AG20443 (cell line): ENCODE results near the gene FBXO2.

Experiments
- DNase-seq: peaks from one replicate; pipeline ENCODE4 v3.0.0; 2012; ENCODE audit warnings: low spot score, mixed read lengths

The FBXO2 gene

GRCh38 chr1:11682287-11682771, 28.1 kb upstream of the FBXO2 start:
- DNase-seq: no peak

GRCh38 chr1:11681071-11681771, 27.0 kb upstream of the FBXO2 start, which contains the start of gene MAD2L2:
Gene MAD2L2 (minus strand): TSS chr1:11681148. CDS start chr1:11680601, 547 bp downstream.
- DNase-seq: peak; percentile 98

- no peak for DNase-seq
These were observed 26.2 kb upstream of the FBXO2 start for GRCh38 chr1:11680270-11681070.

GRCh38 chr1:11678442-11678841, 24.2 kb upstream of the FBXO2 start:
- no peak for DNase-seq

- no peak for DNase-seq
These were observed 22.3 kb upstream of the FBXO2 start for GRCh38 chr1:11676386-11677103.

- DNase-seq: no peak
These were observed 21.1 kb upstream of the FBXO2 start for GRCh38 chr1:11675325-11675724.

- no peak for DNase-seq
These were observed 20.3 kb upstream of the FBXO2 start for GRCh38 chr1:11674488-11674887.

GRCh38 chr1:11673089-11673769, 19.0 kb upstream of the FBXO2 start:
- no peak for DNase-seq

- DNase-seq: no peak
These were observed 17.5 kb upstream of the FBXO2 start for GRCh38 chr1:11671544-11672286.

GRCh38 chr1:11671205-11671543, 16.9 kb upstream of the FBXO2 start:
- no peak for DNase-seq

- DNase-seq: no peak
These were observed 16.5 kb upstream of the FBXO2 start for GRCh38 chr1:11670747-11671146.

GRCh38 chr1:11668516-11668915, 14.3 kb upstream of the FBXO2 start:
- DNase-seq: no peak

- peak; percentile 58 for DNase-seq
These were observed 10.3 kb upstream of the FBXO2 start for GRCh38 chr1:11664336-11665065.

GRCh38 chr1:11661103-11661502, 6.9 kb upstream of the FBXO2 start:
- no peak for DNase-seq

GRCh38 chr1:11659748-11660147, 5.5 kb upstream of the FBXO2 start:
- no peak for DNase-seq

GRCh38 chr1:11658542-11658941, 4.3 kb upstream of the FBXO2 start:
- no peak for DNase-seq

- no peak for DNase-seq
These were observed 3.4 kb upstream of the FBXO2 start for GRCh38 chr1:11657654-11658053.

- DNase-seq: no peak
These were observed 945 bp upstream of the FBXO2 start for GRCh38 chr1:11654939-11655808.

- DNase-seq: no peak
These were observed 430 bp downstream of the FBXO2 start for GRCh38 chr1:11653861-11654136.
